GM18511 (cell line): Measurements from ENCODE around the gene TCF7L1.
"Not testable (repeated sequence)": the region's sequence is repeated elsewhere in the genome, so short reads cannot be mapped to it uniquely, and the experiment has no call there.

Experiments used
- ATAC-seq: cut with Tn5 transposase; IDR thresholded peaks from one replicate; pipeline ENCODE4 v1.9.1; 2021; ENCODE audit warnings: mild to moderate bottlenecking, moderate library complexity; ENCODE audit not compliant: unreplicated experiment

Gene TCF7L1

DNA sequence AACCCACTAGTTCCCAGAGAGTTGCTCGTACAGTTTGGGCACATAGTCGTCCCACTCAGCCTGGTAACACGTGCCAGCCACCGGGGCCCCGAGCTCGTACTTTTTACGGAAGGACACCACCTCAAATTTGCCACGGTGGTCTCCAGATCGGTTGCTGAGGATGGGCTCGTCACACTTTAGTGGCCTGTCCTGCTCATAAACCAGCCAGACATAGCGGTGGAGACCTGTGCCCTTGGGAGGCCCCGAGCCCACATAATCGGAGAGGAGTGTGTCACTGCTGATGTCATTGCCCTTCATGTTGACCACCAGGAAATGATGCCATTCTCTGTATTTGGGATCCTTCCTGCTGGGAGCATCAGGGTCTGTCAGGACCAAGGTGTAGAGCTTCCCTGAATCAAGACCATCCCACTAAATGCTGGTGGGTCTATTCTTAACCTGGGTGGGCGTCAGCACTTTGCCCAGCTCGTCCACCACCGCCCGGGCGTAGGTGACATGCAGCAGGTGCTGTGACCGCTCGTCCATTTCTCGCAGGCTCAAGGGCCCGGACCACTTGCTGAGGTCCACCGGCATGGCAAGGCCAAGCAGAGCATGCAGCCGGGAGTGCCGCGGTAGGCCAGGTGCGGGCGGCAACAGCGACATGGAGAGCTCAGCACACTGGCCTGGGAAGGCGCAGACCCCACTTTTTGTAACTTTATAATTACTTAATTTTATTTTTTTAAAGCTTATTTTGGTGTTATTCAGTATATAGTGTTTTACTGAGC lies 208.3 kb downstream of the TCF7L1 start:
- no peak for ATAC-seq

DNA sequence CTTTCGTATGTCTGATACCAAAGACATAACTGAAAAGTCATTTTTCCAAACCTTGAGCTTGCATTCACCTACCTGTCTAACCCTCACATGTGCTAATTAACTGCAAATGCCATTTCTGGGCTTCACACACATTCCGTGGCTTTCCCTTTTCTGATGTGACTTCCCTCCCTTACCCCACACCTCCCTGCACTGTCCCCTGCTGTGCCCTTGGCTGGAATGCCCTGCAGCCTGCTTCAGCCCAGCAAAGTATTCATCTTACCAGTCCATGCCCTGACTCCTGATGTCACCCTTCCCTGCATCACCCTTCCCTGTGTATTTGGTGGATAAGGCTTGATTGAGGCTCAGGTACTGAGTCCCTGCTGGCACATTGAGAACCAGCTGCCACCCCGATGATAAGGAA lies 209.0 kb downstream of the TCF7L1 start:
- no peak for ATAC-seq

DNA sequence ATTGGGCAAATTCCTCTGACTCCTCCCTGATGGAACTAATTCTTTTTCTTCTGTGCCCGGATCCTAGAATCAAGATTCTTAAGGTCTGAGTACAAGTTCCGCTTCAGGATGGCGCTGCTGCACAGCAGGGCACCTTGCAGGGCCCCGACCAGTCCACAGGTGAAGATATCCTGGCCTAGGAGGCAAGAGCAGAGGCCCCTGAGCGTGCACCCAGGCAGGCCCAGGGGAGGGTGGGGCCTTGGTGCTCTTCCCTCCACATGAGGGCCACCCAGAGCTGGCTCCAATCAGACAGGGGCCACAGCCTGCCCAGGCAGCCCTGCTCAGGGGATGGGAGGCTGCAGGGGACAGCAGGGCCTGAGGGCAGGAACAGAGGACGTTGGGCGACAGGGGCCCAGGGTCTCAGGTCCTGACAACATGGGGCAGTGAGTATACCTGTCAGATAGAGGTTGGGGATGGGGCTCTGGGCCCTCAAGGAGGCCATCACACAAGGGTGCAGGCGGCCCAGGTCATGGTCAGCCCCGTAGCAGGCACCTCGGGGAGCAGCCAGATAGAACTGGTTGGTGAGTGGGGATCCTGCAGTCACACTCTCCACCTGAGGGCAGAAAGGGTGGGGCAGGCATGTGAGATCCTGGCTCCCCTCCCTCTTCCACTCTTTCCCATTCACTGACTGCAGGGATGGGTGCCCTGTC lies 210.2 kb downstream of the TCF7L1 start:
- not testable (repeated sequence) for ATAC-seq

DNA sequence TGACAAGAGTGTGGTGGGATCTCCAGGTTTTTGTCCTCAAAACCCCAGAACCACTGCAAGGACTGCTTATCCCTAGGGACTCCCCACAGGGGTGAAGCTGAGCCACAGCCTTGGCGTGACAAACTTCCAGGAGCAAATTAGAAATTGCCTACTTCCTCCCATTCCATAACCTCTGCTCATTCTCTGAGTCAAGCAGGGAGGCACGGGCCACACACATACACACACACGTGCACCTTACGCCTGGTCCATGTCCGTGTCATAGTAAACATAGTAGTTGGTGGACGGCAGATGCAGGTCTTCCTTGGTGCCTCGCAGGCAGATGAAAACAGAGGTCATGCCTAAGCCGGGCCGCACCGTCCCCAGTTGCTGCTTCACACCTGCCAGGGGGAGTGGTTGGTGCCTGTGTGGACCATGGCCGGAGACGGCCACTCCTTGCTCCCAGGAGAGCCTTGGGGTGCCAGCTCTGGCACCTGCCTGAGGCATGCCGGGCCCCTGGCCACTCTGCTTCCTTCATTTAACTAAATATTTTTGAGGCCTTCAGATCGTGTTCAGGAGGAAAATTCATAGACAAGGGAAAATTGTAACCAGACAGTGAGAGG lies 211.3 kb downstream of the TCF7L1 start:
- ATAC-seq, result no peak

DNA sequence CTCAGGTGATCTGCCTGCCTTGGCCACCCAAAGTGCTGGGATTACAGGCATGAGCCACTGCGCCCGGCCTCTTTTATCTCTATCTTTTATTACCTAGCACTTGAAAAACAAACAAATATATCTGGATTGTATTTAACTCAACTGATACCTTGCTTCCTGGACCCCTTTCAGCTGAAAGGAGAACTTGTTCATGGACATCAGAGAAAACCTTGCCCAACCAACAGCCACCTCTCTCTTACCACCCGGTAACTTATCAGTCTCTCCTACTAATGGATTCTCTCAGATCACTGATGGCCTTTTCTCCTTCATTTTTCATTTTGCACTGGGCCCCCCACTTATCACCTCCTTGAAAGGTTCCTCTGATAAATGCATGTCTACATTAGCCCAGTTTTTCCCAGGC lies 214.4 kb downstream of the TCF7L1 start:
- no peak for ATAC-seq

DNA sequence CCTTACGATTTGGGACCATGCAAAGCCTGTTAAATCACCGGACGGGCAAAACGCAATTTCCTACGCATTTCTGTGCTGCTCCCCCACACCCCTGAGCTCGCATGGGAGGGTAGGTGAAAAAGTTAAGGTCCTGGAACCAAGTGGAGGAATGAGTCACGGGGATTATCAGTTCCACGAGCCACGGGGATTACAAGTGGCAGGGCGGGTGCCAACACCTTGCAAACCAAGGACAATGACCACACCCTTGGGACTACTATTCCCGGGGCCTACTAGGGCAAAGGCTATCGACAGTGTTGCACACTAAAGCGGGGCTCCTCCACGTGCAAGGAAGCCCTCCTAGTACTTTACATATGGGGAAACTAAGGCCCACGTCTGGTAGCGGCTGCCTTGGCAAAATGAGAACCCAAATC lies 220.7 kb downstream of the TCF7L1 start:
- peak; percentile 4 for ATAC-seq

DNA sequence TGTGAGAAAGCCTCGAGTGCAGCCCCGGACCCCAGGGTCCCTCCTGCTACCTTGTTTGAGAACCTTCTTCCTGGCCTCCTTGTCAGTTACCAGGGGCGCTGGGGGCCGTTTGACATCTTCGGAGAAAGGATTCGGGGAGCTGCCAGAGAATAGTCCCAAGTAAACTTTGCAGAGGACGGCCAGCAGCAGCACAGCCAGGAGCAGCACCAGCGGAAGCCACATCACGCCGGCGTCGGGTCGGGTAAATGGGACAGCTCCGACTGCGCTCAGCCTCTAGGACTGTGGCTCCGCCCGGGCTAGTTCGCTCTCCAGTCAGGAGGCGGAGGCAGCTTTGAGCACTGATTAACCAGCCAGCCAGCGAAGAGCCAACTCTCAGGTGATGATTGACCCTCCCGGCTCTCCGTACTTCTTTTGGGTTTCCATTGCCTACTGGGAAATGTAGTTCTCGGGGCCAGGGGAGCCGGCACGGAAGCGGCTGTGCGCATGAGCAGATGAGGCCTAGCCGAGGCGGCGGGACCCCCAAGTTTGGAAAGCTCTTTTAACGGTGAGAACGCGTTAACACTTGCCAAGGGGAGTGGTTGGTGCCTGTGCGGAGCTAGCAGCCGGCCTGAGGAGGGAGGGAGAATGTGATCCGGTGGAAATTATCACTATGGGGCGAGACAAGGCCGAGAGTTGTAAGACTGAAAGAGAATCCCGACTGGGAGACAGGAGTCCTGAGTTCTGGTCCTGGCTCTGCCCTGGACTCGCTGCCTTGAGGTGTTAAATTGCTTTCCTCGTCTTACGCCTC lies 221.3 kb downstream of the TCF7L1 start, which contains the start of the genes ELMOD3 and RETSAT:
TSS of gene ELMOD3 (plus strand) at position 484 of the 787 bp plus-strand sequence. CDS start 2,430 bp downstream, outside the sequence.
TSS of gene RETSAT (minus strand) at position 243 of the 787 bp plus-strand sequence. CDS start at position 222, 21 bp downstream.
- ATAC-seq, result peak; percentile 98

DNA sequence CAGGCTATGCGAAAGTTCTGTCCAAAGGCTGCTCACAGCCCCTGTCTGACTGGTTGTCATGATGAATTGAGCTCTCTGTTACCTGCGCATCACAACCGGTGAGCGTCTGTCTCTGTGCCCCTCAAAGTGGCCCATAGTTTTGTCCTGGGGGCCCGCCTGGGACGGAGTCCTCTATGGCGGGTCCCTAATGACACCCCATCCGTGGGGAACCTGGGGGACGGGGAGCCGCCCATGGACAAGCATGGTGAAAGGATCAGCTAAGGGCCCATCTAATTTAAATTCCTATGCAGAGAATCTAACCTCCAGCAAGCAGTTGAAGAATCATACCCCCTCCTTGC lies 221.8 kb downstream of the TCF7L1 start:
- ATAC-seq, result peak; percentile 24

DNA sequence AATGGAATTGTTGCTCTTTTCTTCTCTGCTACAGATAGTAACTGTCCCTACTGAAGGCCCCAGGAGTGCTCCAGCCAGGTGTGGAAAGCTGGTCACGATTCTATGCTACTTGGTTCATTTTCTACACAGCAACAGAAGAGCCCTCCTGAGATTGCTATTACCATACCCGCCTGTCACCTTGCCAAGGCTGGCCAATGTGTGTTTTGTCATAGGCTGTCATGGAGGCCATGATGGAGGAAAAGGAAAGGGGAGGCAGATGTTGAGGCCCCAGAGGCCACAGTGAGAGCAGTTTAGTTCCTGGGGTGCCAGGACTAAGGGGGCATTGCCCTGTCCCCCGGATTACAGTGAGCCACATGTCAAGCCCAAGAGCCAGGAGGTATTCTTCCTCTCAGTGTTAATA lies 222.3 kb downstream of the TCF7L1 start:
- ATAC-seq, result no peak

DNA sequence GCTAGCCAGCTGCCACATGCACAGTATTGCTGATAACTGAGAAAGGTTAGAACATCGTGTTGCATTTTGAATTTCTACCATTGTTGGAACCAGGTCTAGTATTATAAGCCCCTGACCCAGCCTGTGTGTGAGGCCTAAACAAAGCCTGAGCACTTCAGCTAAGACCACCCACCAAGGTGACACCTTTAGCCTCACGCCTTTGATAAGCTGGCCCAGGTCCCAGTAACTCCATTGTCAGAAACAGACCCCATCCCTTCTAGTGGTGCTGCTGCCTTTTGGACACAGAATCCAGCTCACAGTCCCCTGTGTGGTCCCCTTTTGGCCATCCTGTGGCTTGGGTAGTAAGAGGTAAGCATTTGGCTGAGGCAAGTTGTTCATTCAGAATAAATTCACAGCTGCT lies 223.0 kb downstream of the TCF7L1 start:
- ATAC-seq, result no peak

DNA sequence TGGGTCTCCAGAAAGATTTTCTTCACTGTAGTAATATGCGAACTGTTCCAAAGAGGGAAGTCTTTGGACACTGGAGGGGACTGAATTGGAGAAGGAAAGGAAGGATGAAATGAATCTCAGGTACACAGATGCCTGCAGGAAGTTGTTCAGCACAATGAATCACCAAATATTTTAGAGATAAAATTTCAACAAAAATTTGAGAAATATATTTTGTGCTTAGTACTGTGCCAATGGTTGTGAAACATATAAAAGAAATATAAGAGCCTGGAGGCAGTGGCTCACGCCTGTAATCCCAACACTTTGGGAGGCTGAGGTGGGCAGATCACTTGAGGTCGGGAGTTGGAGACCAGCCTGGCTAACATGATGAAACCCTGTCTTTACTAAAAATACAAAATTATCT lies 224.5 kb downstream of the TCF7L1 start:
- no peak for ATAC-seq
